ENCODE measurements around the gene DGKQ.
A peak's percentile ranks its signal among the peaks of the same experiment; 100 is the strongest.

Gene DGKQ, protein sequence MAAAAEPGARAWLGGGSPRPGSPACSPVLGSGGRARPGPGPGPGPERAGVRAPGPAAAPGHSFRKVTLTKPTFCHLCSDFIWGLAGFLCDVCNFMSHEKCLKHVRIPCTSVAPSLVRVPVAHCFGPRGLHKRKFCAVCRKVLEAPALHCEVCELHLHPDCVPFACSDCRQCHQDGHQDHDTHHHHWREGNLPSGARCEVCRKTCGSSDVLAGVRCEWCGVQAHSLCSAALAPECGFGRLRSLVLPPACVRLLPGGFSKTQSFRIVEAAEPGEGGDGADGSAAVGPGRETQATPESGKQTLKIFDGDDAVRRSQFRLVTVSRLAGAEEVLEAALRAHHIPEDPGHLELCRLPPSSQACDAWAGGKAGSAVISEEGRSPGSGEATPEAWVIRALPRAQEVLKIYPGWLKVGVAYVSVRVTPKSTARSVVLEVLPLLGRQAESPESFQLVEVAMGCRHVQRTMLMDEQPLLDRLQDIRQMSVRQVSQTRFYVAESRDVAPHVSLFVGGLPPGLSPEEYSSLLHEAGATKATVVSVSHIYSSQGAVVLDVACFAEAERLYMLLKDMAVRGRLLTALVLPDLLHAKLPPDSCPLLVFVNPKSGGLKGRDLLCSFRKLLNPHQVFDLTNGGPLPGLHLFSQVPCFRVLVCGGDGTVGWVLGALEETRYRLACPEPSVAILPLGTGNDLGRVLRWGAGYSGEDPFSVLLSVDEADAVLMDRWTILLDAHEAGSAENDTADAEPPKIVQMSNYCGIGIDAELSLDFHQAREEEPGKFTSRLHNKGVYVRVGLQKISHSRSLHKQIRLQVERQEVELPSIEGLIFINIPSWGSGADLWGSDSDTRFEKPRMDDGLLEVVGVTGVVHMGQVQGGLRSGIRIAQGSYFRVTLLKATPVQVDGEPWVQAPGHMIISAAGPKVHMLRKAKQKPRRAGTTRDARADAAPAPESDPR

DNA sequence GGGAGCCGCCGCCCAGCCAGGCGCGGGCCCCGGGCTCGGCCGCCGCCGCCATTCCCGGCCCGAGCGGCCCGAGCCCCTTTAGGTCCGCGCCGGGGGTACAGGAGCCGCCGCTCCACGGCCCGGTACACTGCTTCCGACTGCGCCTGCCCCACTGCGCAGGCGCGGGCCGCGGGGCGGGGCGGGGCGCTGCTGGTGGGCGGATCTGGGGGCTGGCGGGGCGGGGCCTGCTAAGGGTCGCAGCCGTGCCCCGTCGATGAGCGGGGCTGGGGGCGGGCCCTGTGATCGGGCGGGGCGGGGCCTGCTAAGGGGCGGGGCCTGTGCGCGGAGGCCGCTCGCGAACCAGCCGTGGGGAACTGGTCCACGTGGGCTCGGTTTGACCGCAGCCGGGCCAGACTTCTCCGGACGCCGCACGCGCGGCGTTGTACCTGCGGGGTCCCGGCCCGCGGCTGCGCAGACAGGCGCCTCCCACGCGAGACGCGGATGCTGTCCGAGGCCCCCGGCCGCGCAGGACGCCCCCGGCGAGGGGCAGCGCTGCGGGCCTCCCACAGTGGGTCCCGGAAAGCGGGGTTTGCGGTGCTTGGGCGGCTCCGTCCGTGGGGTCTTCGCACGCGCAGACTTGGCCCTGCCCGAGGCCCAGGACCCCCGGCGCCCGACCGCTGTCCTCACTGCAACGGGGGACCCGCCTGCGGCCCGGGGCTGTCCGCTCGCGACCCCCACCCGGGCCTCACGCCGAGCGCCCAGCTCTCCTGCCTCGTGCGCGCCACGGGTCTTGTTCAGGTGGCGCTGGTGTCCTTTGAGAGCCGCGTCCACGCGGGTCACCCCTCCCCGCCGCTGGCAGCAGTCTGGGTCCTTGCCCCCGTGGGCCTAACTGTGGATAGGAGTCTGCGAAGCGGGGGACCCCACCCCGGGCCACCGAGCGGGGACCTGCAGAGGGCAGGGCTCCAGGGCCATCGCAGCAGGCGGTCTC, at the start of gene DGKQ:
DGKQ (minus strand) TSS at position 139 of the 967 bp plus-strand sequence; CDS start at position 52, 87 bp downstream.
- peak; percentile 73 for DNase-seq (ENCODE audit: low spot score)

- DNase-seq (ENCODE audit: low spot score), result no peak
These were observed 49.3 kb upstream of the DGKQ start for GRCh38 chr4:1022739-1023066.

DNA sequence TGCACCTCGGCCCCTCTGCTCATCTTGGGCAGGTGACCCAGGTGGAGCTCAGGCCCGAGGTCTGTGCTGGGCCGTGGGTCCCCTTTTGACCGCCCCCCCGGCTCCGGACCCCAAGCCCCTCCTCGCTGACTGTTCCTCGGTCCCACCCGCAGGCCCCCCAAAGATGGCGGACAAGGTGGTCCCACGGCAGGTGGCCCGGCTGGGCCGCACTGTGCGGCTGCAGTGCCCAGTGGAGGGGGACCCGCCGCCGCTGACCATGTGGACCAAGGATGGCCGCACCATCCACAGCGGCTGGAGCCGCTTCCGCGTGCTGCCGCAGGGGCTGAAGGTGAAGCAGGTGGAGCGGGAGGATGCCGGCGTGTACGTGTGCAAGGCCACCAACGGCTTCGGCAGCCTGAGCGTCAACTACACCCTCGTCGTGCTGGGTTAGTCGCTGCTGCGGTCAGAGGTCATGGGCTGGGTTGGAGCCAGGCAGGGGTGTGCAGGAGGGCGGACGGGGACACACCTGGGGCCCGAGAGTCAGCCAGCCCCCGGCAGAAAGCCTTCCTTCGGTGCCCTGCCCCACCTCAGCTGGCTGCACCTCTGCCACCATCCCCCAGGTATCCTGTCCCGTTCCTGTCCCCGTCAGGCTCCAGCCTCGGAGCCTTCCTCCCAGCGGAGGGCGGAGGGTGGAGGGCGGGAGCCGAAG, 48.8 kb upstream of the DGKQ start:
- DNase-seq (ENCODE audit: low spot score), result no peak

- DNase-seq (ENCODE audit: low spot score), result no peak
These were observed 48.1 kb upstream of the DGKQ start for GRCh38 chr4:1021386-1022050.

DNA sequence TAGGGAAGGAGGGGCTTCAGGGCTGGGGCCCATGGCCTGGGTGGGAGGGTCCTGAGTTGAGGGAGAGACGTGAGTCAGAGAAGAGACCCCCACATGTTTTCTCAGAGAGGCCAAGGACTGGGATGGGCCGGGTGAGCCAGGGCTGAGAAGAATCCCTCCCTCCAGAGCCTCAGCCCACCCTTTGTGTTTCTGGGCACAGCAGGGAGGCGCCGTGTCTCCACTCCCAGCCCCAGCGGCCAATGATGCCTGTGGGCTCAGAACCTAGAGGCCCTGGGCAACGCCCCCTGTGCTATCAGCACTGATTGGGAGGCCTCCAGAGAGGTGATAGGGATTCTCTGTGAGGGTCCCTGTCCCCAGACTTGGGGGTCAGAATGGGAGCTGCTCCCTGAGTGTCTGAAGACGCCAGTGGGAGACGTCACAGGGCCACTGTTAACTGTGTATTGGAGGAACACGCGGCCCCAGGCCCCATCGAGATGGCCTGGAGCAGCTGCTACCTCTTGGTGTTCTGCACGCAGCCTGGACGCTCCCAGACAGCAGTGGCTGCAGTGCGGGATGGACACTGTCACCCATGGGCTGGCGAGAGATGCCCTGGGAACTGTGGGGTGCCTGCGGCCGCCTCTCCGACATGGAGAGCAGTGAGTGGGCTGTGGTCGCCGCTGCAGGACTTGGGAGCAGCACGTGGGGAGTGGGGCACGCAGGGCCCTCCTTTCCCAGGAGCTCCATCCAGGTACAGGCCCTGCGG, 46.5 kb upstream of the DGKQ start:
- DNase-seq (ENCODE audit: low spot score), result no peak

DNA sequence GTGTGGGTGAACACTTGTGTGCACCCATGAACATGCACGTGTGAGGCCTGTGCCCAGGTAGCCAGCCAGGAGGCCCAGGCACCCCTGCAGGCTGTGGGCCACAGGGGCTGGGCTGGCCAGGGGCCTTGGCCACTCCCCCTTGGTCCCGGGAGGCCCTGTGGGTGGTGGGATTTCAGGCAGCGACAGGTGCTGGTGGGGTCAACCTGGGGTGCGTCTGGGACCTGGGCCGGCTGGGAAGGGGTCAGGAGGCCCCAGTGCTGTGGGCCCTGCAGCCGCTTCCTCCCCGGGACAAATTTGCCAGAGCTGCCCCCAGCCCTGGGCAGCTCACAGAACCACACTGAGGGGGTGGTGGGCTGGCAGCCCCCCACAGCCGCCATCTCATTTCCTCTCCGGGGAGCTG, 46.0 kb upstream of the DGKQ start:
- DNase-seq (ENCODE audit: low spot score), result no peak

GRCh38 chr4:1018147-1019020, 45.0 kb upstream of the DGKQ start:
- no peak for DNase-seq (ENCODE audit: low spot score)

DNA sequence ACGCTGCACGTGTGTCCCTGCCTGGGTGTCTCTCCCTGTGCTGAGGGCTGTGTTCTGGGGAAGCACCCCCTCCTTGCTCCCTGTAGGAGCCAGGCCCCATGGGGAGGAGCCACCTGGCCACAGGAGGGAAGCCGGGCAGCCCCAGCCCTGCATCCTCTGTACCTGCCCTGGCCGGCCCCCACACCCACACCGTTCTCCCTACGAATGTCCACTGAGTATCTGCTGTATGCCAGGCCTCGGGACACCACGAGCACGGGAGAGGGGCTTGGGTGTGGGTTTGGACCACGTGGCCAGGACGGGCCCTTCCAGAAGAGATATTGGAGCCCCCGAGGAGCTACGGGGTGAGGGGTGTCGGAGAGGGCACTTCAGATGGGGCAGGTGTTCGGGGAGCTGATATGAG, 44.3 kb upstream of the DGKQ start:
- DNase-seq (ENCODE audit: low spot score), result no peak

DNA sequence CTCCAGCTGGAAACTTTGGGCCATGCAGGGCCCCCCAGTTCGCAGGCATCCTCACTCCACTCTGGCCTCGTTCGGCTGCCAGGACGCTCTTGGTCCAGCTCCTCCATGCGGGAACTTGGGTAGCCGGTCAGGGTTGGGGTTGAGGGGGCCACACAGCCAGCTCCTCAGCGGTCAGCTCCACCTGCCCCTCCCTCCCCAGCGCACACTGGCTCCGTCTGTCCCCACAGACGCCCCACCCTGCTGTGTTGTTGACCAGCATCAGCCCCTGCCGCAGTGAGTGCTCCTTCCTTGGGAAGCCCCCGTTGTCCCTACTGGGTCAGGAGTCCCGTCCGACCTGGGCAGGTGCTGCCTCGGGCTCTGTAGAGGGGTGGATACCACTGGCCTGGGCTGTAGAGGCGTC, 43.8 kb upstream of the DGKQ start:
- no peak for DNase-seq (ENCODE audit: low spot score)

DNA sequence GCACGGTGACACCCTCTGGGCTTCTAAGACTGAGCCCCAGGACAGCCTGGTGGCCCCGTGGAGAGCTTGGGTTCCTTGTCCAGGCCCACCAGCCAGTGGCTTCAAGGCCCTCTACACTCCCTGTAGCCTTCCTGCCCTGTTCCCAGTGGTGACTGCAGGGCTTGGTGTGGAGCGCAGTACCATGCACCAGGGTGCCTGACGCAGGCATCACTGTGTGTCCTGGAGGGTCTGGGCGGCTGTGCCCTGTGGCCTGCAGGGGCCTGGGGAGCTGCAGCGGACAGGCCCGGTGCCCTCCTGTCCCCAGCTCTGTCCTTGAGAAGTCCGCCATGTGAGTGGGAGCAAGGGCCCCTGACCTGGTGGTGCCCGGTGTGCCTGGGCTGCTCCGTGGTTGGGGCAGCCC, 42.4 kb upstream of the DGKQ start:
- no peak for DNase-seq (ENCODE audit: low spot score)

DNA sequence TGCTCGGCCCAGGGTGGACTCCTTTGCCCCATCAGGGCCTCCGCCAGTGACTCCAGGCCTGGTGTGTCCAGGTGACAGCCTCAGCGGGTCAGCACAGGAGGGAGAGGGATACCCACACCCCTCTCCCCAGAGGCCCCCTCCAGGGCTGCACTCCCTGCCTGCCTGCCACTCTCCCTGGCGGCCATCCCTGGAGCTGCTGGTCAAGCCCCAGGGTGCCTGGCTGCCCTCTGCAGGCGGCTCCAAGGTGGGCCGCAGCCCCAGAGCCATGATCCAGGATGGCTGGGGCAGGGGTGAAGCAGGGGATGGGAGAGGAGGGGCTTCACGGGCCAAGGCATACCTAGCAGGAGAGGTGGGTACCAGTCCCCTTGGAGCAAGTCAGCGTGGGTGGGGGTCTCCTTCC, 41.8 kb upstream of the DGKQ start:
- DNase-seq (ENCODE audit: low spot score), result no peak

GRCh38 chr4:1014291-1015167, 41.2 kb upstream of the DGKQ start:
- DNase-seq (ENCODE audit: low spot score), result no peak

DNA sequence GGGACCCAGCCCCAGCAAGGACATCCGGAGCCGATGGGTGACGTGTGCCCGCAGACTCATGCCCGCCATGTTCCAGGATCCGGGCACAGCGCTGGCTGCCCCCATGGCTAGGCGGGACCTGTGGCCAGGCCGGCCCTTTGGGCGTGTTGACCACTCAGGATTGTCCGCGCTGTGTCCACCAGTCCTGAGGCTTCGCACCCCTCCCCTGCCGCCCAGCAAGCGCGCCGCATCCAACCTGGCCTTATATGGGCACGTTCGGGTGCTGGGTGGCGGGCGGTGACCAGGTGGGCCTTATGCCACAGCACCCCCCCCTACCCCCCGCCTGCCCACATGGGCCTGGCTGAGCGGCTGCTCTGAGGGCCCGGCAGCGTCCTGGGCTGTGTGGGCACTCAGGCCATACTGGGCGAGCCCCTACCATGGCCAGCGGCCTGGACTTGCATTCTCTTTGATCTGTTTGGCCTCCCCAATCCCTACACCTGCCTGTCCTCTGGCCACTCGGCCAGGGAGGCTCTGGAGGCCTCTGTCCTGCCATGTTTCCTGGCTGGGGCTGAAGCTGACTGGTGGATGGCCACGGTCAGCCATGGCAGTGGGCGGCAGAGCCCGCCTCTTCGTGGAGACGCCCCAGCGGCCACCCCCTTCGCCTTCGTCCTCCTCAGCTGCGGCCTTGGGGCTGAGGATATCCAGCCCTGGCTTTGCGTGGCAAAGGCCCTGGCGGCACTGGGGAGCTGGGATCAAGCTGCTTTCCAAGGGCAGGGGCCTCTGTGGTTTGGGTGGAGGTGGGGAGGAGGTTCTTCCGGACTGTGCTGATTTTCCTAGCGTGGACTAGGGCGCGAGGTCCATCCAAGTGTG, 40.1 kb upstream of the DGKQ start:
- no peak for DNase-seq (ENCODE audit: low spot score)

GRCh38 chr4:1012034-1012739, 38.8 kb upstream of the DGKQ start:
- DNase-seq (ENCODE audit: low spot score), result peak; percentile 72

DNA sequence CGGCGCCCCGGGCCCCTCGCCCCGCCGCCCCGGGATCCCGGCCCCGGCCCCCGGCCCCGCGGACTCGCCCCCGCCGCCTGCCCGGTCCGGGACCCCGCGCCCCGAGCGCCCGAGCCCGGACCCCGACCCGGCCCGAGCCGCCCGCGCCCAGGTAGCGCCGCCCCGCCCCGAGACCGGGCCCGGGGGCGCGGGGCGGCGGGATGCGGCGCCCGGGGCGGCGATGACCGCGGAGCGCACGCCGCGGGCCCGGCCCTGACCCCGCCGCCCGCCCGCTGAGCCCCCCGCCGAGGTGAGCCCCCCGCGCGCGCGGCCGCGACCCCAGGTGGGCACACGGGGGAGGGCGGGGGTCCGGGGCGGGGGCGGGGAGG, 38.3 kb upstream of the DGKQ start:
- no peak for DNase-seq (ENCODE audit: low spot score)

DNA sequence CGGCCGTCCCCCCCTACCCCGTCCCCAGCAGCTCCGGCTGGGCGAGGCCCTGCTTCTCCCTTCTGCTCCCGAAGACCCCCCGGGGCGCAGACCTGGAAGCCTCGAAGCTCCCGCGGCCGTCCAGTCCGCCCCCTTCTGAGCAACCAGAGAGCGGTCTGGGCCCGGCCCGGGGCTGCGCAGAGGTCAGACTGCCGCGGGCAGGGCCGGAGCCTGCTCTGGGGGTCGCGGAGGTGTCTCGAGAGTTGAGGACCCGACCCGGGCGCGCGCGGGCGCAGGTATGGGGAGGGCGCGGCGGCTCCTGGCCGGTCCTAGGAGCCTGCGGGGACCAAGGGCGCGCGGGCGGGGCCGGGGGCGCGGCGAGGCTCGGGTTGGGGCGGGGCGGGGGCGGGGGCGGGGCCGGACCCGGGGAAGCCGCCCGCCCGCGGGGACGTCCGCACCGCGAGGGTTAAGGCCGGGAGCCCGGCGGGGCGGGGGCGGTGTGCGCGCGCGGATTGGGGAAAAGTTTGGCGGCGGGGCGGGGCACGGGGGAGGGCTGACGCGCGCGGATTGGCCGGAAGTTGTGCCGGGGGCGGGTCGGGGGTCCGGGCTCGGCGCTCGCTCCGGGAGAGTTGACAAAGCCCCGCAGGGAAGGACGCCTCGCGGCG, 37.8 kb upstream of the DGKQ start, which contains the start of gene FGFRL1:
FGFRL1 (plus strand) TSS at position 605 of the 644 bp plus-strand sequence. CDS start 860 bp downstream, outside the sequence.
- DNase-seq (ENCODE audit: low spot score), result peak; percentile 89

Data from RKO (cell line).